HCT116 (cell line): ENCODE results near the gene LY6G6C. TPM values are rescaled to one million over a fixed set of nuclear protein-coding genes. Genes with fewer than 3 reads are reported as not detected.

ENCODE experiments used
- ATAC-seq: fragments of 200-7000 bp; cut with Tn5 transposase; 2 replicates; pipeline ENCODE4 v1.9.1; 2020; ENCODE audit warnings: mild to moderate bottlenecking, moderate library complexity
- BruUV-seq: library from RNA; stranded (reverse); fragments of 400-500 nt; replicated peaks from 2 replicates; lab custom pipeline; 2021; lab: Mats Ljungman, UMichigan
- CTCF ChIA-PET: fragments of 300-600 bp; sonication (Branson Sonifier 250); formaldehyde crosslinking; loops from one replicate; lab custom pipeline; 2021; ENCODE audit warnings: antibody characterized with exemption; lab: Charles Lee
- POLR2A ChIA-PET: fragments of 300-600, 350-600 bp; sonication (Branson Sonifier 250); formaldehyde crosslinking; loops from one replicate; lab custom pipeline; 2021; ENCODE audit warnings: antibody characterized with exemption; lab: Charles Lee
- RAD21 ChIA-PET, 2 experiments: fragments of 300-600 bp; sonication (Branson Sonifier 250); formaldehyde crosslinking; loops; one replicate each; lab custom pipeline; 2023; ENCODE audit warnings: low total read pairs in 2 of 2; ENCODE audit not compliant: uncharacterized antibody in 2 of 2, unreplicated experiment in 2 of 2, low non-redundant PET in 1 of 2; lab: Charles Lee
- DNase-seq: peaks from one replicate; pipeline ENCODE4 v3.0.0-alpha.2; 2010; ENCODE audit warnings: low read depth, low spot score
- H2AFZ ChIP-seq: fragments of 200-600 bp; shearing (Covaris generic), sonication (generic); 2 replicates; pipeline ENCODE4 v1.6.1; 2017; ENCODE audit warnings: low read depth, mixed run types, mixed read lengths, antibody characterized with exemption, low read length; ENCODE audit not compliant: poor library complexity, severe bottlenecking
- H3K27ac ChIP-seq: 2 replicates; pipeline ENCODE4 v1.5.1; 2012; ENCODE audit warnings: low read depth, low read length
- H3K27me3 ChIP-seq: fragments of 200-600 bp; sonication (generic); 2 replicates; pipeline ENCODE4 v1.6.1; 2016; ENCODE audit warnings: mixed run types, low read length, mixed read lengths; ENCODE audit not compliant: insufficient read depth
- H3K36me3 ChIP-seq, 2 experiments: fragments of 200-500 bp in 1 of 2; fragments of 200-600 bp in 1 of 2; sonication (Bioruptor generic) in 1 of 2; sonication (generic) in 1 of 2; 2 replicates each; pipeline versions ENCODE4 v1.5.1 to v1.6.1; 2014 to 2016; ENCODE audit warnings: low read length in 2 of 2, inconsistent platforms in 1 of 2, mixed read lengths in 1 of 2, mixed run types in 1 of 2; ENCODE audit not compliant: insufficient read depth in 2 of 2, control insufficient read depth in 1 of 2
- H3K4me1 ChIP-seq, 2 experiments: fragments of 200-600 bp in 1 of 2; sonication (generic) in 1 of 2; 2 replicates each; pipeline versions ENCODE4 v1.5.1 to v1.6.1; 2012 to 2017; ENCODE audit warnings: low read length in 2 of 2, inconsistent platforms in 1 of 2, mild to moderate bottlenecking in 1 of 2, mixed read lengths in 1 of 2, mixed run types in 1 of 2, moderate library complexity in 1 of 2; ENCODE audit not compliant: insufficient read depth in 2 of 2, control insufficient read depth in 1 of 2
- H3K4me2 ChIP-seq: fragments of 200-600 bp; sonication (generic); 2 replicates; pipeline ENCODE4 v1.6.1; 2017; ENCODE audit warnings: mixed run types, low read length, mixed read lengths
- H3K4me3 ChIP-seq, 2 experiments: fragments of 200-600 bp in 1 of 2; sonication (generic) in 1 of 2; replicated peaks in 1 of 2; 2 replicates each; pipeline ENCODE4 v1.5.1; 2011 to 2016; ENCODE audit warnings: low read length in 2 of 2, control low read depth in 1 of 2, low read depth in 1 of 2, mild to moderate bottlenecking in 1 of 2, mixed read lengths in 1 of 2, mixed run types in 1 of 2
- H3K79me2 ChIP-seq: fragments of 200-600 bp; sonication (generic); 2 replicates; pipeline ENCODE4 v1.6.1; 2017; ENCODE audit warnings: mild to moderate bottlenecking, mixed run types, low read length, moderate library complexity, mixed read lengths; ENCODE audit not compliant: insufficient read depth
- H3K9ac ChIP-seq: fragments of 200-600 bp; sonication (generic); 2 replicates; pipeline ENCODE4 v1.6.1; 2016; ENCODE audit warnings: low read length, mixed read lengths
- H3K9me2 ChIP-seq: fragments of 200-600 bp; sonication (generic), shearing (Covaris generic); 2 replicates; pipeline ENCODE4 v1.6.1; 2017; ENCODE audit warnings: mixed run types, mild to moderate bottlenecking, moderate library complexity; ENCODE audit not compliant: insufficient read depth
- H3K9me3 ChIP-seq, 2 experiments: fragments of 200-500 bp in 1 of 2; fragments of 200-600 bp in 1 of 2; sonication (Bioruptor generic) in 1 of 2; sonication (generic) in 1 of 2; 2 replicates each; pipeline ENCODE4 v1.6.1; 2014 to 2017; ENCODE audit warnings: low read length in 2 of 2, mixed read lengths in 2 of 2, inconsistent platforms in 1 of 2, low read depth in 1 of 2, mild to moderate bottlenecking in 1 of 2, mixed run types in 1 of 2, moderate library complexity in 1 of 2; ENCODE audit not compliant: control insufficient read depth in 1 of 2, insufficient read depth in 1 of 2
- H4K20me1 ChIP-seq: fragments of 200-600 bp; sonication (generic), shearing (Covaris generic); 2 replicates; pipeline ENCODE4 v1.6.1; 2017; ENCODE audit warnings: mixed run types, mild to moderate bottlenecking, moderate library complexity; ENCODE audit not compliant: insufficient read depth
- CEBPB ChIP-seq: IDR thresholded peaks from 2 replicates; pipeline ENCODE4 v1.6.1; 2012; ENCODE audit warnings: low read depth
- EGR1 ChIP-seq: IDR thresholded peaks from 2 replicates; pipeline ENCODE4 v1.6.1; 2012; ENCODE audit warnings: low read depth
- EZH2phosphoT487 ChIP-seq: fragments of 200-600 bp; IDR thresholded peaks from 2 replicates; pipeline ENCODE4 v1.6.1; 2018; ENCODE audit warnings: antibody characterized with exemption, borderline replicate concordance
- MAX ChIP-seq: IDR thresholded peaks from 2 replicates; pipeline ENCODE4 v1.6.1; 2012
- RAD21 ChIP-seq: IDR thresholded peaks from 2 replicates; pipeline ENCODE4 v1.6.1; 2012; ENCODE audit warnings: low read depth, mild to moderate bottlenecking
- TCF7L2 ChIP-seq: IDR thresholded peaks from 2 replicates; pipeline ENCODE4 v1.7.0; 2011; ENCODE audit warnings: borderline replicate concordance, inconsistent platforms; ENCODE audit not compliant: insufficient read depth, insufficient read length; ENCODE audit errors: extremely low read depth
- ZNF274 ChIP-seq: fragments of 200-500 bp; sonication (Bioruptor generic); IDR thresholded peaks from 2 replicates; pipeline ENCODE4 v1.6.1; 2014; ENCODE audit warnings: mild to moderate bottlenecking, low read depth, low read length, inconsistent platforms
- intact Hi-C: fragments of 100-400 bp; cut with micrococcal nuclease; formaldehyde crosslinking; loops from 2 replicates; pipeline ENCODE4 v1.10.0; 2022
- microRNA-seq: library from miRNA; unstranded; fragments of <30 nt; microRNA quantifications from one replicate; pipeline ENCODE4, GENCODE V29; 2016; ENCODE audit warnings: borderline number of aligned reads
- total RNA-seq: library from RNA; stranded (reverse); gene quantifications from one replicate; pipeline ENCODE4 v1.2.1, GENCODE V29; 2021; ENCODE audit not compliant: unreplicated experiment

The LY6G6C gene
- total RNA-seq, 1 experiment from 2014 or later: 0.54 TPM

GRCh38 chr6:31676322-31676903 is 45.1 kb downstream of the LY6G6C start:
- Histone ChIP-seq H3K9me3 (no peaks in the 10 kb centered on the region), H3K9me2 (no peaks in the 10 kb centered on the region), H3K4me1 (peaks cover under 1 to 14% of the 10 kb centered on the region in 2 experiments; a peak in 3 of 4 replicates), H3K36me3 (peaks cover 8% of the 10 kb centered on the region in 2 experiments; a peak in 3 of 4 replicates), H3K4me3 (no peak overlapping the region), H3K27ac (no peak overlapping the region), H2AFZ (no peak overlapping the region), H3K27me3 (no peaks in the 10 kb centered on the region), H3K9ac (no peak overlapping the region), H3K4me2 (no peak overlapping the region), H4K20me1 (no peaks in the 10 kb centered on the region), H3K79me2 (no peaks in the 10 kb centered on the region)
- intact Hi-C loops: no loop called here
- ATAC-seq (no peak), DNase-seq (no peak)
- TF ChIP-seq RAD21 (no peak), EGR1 (no peak), ZNF274 (no peak), CEBPB (no peak), EZH2phosphoT487 (no peak), TCF7L2 (no peak)
- no TSS peak for BruUV-seq
- ChIA-PET RAD21 (no interaction called here), POLR2A (no interaction called here), CTCF (no interaction called here)

GRCh38 chr6:31669676-31670075 is 51.9 kb downstream of the LY6G6C start, which contains the start of gene LY6G5B:
Gene LY6G5B, plus strand, starts transcription at chr6:31669976. Its CDS starts 975 bp downstream, at chr6:31670951.
- H3K27me3 ChIP-seq: no peaks in the 10 kb centered on the region
- no peak for TF ChIP-seq MAX
- DNase-seq (no peak), ATAC-seq (no peak)
- H3K9me3 ChIP-seq: no peaks in the 10 kb centered on the region
- no peaks in the 10 kb centered on the region for H3K9me2 ChIP-seq
- H3K9ac ChIP-seq: no peak within 1 kb of the TSS
- BruUV-seq: no TSS peak
- POLR2A ChIA-PET: interaction anchor here (1.0 to 1.2 kb wide), 2 partner anchors 9 to 18 kb away, joined by 3 read pairs; partner anchors contain the start of gene C6orf47
- intact Hi-C loops: loop anchor here (5.0 kb wide), 2 partner anchors 68 to 228 kb away; partner anchors contain the start of genes CLIC1 and EHMT2
- peaks cover 38 to 48% of the 10 kb centered on the region in 2 experiments for H3K36me3 ChIP-seq
- RAD21 ChIA-PET: no interaction called here
- H3K27ac ChIP-seq: no peak within 1 kb of the TSS
- H3K79me2 ChIP-seq: peaks cover 43% of the 10 kb centered on the region
- no peak within 1 kb of the TSS for H3K4me2 ChIP-seq
- H3K4me1 ChIP-seq: peaks cover 0 to 5% of the 10 kb centered on the region in 2 experiments; a peak in 2 of 4 replicates
- CTCF ChIA-PET: no interaction called here
- H2AFZ ChIP-seq: no peak within 1 kb of the TSS
- no peaks in the 10 kb centered on the region for H4K20me1 ChIP-seq
- H3K4me3 ChIP-seq: no peak within 1 kb of the TSS

Small RNA genes lying within 50 kb of the gene (microRNA-seq; reads per million reads assigned to microRNA genes)
- not detected for gene MIR4646

Other genes with a start within 250 kb of the LY6G6C start
- 21.7 TPM for gene MICB, start 223.6 kb downstream of the LY6G6C start, total RNA-seq
- not detected for gene MCCD1, start 192.8 kb downstream of the LY6G6C start, total RNA-seq
- 545 TPM for gene DDX39B, start 179.7 kb downstream of the LY6G6C start, total RNA-seq
- 1.8 TPM for gene ATP6V1G2, start 175.1 kb downstream of the LY6G6C start, total RNA-seq
- gene NFKBIL1, start 174.1 kb downstream of the LY6G6C start, total RNA-seq: 26.6 TPM
- 1.1 TPM for gene LTA, start 149.5 kb downstream of the LY6G6C start, total RNA-seq
- 0.59 TPM for gene TNF, start 146.2 kb downstream of the LY6G6C start, total RNA-seq
- gene LTB, start 139.3 kb downstream of the LY6G6C start, total RNA-seq: 0.64 TPM
- gene LST1, start 135.5 kb downstream of the LY6G6C start, total RNA-seq: 0.69 TPM
- gene NCR3, start 128.7 kb downstream of the LY6G6C start, total RNA-seq: not detected
- not detected for gene AIF1, start 106.5 kb downstream of the LY6G6C start, total RNA-seq
- 250 TPM for gene PRRC2A, start 101.0 kb downstream of the LY6G6C start, total RNA-seq
- 368 TPM for gene BAG6, start 69.1 kb downstream of the LY6G6C start, total RNA-seq
- 2.2 TPM for gene APOM, start 65.9 kb downstream of the LY6G6C start, total RNA-seq
- 13.4 TPM for gene C6orf47, start 61.0 kb downstream of the LY6G6C start, total RNA-seq
- 14.8 TPM for gene GPANK1, start 56.7 kb downstream of the LY6G6C start, total RNA-seq
- 210 TPM for gene CSNK2B, start 55.7 kb downstream of the LY6G6C start, total RNA-seq
- 15.4 TPM for gene LY6G5B, start 51.8 kb downstream of the LY6G6C start, total RNA-seq
- 1.7 TPM for gene LY6G5C, start 40.7 kb downstream of the LY6G6C start, total RNA-seq
- 32.4 TPM for gene ABHD16A, start 18.4 kb downstream of the LY6G6C start, total RNA-seq
- gene LY6G6F, start 14.9 kb downstream of the LY6G6C start, total RNA-seq: not detected
- not detected for gene LY6G6D, start 6.4 kb downstream of the LY6G6C start, total RNA-seq
- 0.42 TPM for gene MPIG6B, start 1.6 kb upstream of the LY6G6C start, total RNA-seq
- 43.4 TPM for gene DDAH2, start 7.6 kb upstream of the LY6G6C start, total RNA-seq
- gene CLIC1, start 14.8 kb upstream of the LY6G6C start, total RNA-seq: 432 TPM
- 90.4 TPM for gene MSH5, start 18.3 kb upstream of the LY6G6C start, total RNA-seq
- gene SAPCD1, start 40.9 kb upstream of the LY6G6C start, total RNA-seq: 18.2 TPM
- gene VWA7, start 55.6 kb upstream of the LY6G6C start, total RNA-seq: 14.6 TPM
- gene VARS1, start 74.0 kb upstream of the LY6G6C start, total RNA-seq: 254 TPM
- 89.7 TPM for gene LSM2, start 85.2 kb upstream of the LY6G6C start, total RNA-seq
- 0.12 TPM for gene HSPA1L, start 93.5 kb upstream of the LY6G6C start, total RNA-seq
- 5.0 TPM for gene HSPA1A, start 93.8 kb upstream of the LY6G6C start, total RNA-seq
- 214 TPM for gene HSPA1B, start 106.0 kb upstream of the LY6G6C start, total RNA-seq
- gene NEU1, start 141.1 kb upstream of the LY6G6C start, total RNA-seq: 15.1 TPM
- 0.74 TPM for gene SLC44A4, start 157.3 kb upstream of the LY6G6C start, total RNA-seq
- gene EHMT2, start 176.0 kb upstream of the LY6G6C start, total RNA-seq: 84.0 TPM
- gene ZBTB12, start 180.3 kb upstream of the LY6G6C start, total RNA-seq: 10.3 TPM
- gene C2, start 206.0 kb upstream of the LY6G6C start, total RNA-seq: 3.1 TPM
- gene CFB, start 224.3 kb upstream of the LY6G6C start, total RNA-seq: 1.5 TPM
- gene NELFE, start 237.2 kb upstream of the LY6G6C start, total RNA-seq: 68.3 TPM
- 68.0 TPM for gene SKIC2, start 237.4 kb upstream of the LY6G6C start, total RNA-seq